DOHH2 (cell line): ENCODE measurements around the gene DCP1B.

Source experiments
- EZH2phosphoT487 ChIP-seq: fragments of 200-600 bp; sonication (generic); IDR thresholded peaks from 2 replicates; pipeline ENCODE4 v1.6.1; 2017; ENCODE audit warnings: borderline replicate concordance, mild to moderate bottlenecking, antibody characterized with exemption, low read length, moderate library complexity, mixed read lengths
- TF ChIP-seq, protein P1 (sequence below): fragments of 200-600 bp; sonication (generic); IDR thresholded peaks from one replicate; pipeline ENCODE4 v1.5.1; 2014; ENCODE audit warnings: antibody characterized with exemption, mild to moderate bottlenecking, low read depth, low read length; ENCODE audit not compliant: poor library complexity, severe bottlenecking

DNA sequence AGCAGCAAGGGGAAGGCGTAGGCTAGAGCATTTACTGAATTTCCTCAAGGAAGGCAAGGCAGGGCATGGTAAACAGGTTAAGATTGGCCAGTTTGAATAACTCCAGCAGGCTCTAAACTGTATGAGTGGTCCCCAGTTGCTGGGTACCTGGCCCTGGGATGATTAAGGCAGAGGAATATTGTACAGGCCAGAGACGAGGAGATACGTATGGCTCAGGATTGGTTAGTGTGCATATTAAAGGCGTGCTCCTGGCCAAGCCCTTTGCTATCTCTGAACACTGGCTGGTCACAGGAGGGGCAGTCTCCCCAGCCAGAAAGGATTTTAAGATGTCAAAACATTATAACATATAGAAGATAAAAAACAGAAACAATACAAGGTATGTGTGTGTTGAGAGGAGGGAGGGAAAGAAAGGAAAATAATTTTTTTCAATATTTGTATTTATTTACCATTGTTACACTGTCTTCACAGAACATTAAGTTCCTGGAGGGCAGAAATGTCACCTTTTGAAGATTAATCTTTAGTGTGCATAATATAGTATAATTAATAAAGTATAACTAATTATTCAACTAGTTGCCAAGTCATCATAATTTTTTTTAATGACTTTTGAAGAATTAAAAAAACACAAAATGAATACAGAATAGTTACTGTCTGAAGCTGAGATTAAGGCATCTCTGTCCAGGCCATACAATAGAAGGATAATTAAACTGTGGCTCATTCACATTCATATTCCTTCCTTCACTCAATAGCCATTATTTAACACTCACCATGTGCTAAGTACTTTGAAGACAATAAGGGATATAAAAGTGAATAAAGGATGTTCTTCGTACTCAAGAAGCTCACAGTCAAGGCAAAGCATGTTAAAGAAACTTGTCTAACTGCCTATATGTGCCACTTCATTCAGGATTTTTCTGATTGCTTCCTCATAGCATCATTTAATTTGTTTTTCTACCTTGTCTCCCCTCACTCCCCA is 41.9 kb downstream of the DCP1B start:
- TF ChIP-seq, protein P1, sequence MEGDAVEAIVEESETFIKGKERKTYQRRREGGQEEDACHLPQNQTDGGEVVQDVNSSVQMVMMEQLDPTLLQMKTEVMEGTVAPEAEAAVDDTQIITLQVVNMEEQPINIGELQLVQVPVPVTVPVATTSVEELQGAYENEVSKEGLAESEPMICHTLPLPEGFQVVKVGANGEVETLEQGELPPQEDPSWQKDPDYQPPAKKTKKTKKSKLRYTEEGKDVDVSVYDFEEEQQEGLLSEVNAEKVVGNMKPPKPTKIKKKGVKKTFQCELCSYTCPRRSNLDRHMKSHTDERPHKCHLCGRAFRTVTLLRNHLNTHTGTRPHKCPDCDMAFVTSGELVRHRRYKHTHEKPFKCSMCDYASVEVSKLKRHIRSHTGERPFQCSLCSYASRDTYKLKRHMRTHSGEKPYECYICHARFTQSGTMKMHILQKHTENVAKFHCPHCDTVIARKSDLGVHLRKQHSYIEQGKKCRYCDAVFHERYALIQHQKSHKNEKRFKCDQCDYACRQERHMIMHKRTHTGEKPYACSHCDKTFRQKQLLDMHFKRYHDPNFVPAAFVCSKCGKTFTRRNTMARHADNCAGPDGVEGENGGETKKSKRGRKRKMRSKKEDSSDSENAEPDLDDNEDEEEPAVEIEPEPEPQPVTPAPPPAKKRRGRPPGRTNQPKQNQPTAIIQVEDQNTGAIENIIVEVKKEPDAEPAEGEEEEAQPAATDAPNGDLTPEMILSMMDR: no peak
- no peak for TF ChIP-seq EZH2phosphoT487
